CD4-positive, alpha-beta T cell treated with Interleukin-15 for 1 hour (primary cell): Measurements from ENCODE around the gene MCC.

ENCODE experiments used
- DNase-seq: peaks from one replicate; pipeline ENCODE4 v3.0.0-alpha.2; 2020

MCC gene

GRCh38 chr5:113358696-113359095 is 129.6 kb downstream of the MCC start:
- no peak for DNase-seq

GRCh38 chr5:113357696-113358476 is 130.4 kb downstream of the MCC start:
- no peak for DNase-seq

- DNase-seq = no peak
These were observed 131.8 kb downstream of the MCC start for GRCh38 chr5:113356487-113356886.

- no peak for DNase-seq
These were observed 134.2 kb downstream of the MCC start for GRCh38 chr5:113354055-113354454.

GRCh38 chr5:113347572-113347971 is 140.7 kb downstream of the MCC start:
- DNase-seq = no peak

- no peak for DNase-seq
These were observed 143.0 kb downstream of the MCC start for GRCh38 chr5:113344973-113345940.

- DNase-seq = no peak
These were observed 144.9 kb downstream of the MCC start for GRCh38 chr5:113343343-113343742.

GRCh38 chr5:113340537-113340936 is 147.7 kb downstream of the MCC start:
- no peak for DNase-seq

- no peak for DNase-seq
These were observed 149.6 kb downstream of the MCC start for GRCh38 chr5:113338628-113339027.

GRCh38 chr5:113337515-113338415 is 150.5 kb downstream of the MCC start:
- DNase-seq = no peak

GRCh38 chr5:113336975-113337374 is 151.3 kb downstream of the MCC start:
- no peak for DNase-seq

GRCh38 chr5:113333411-113333810 is 154.8 kb downstream of the MCC start:
- no peak for DNase-seq

- no peak for DNase-seq
These were observed 157.1 kb downstream of the MCC start for GRCh38 chr5:113331209-113331551.

GRCh38 chr5:113330533-113331208 is 157.6 kb downstream of the MCC start:
- no peak for DNase-seq

GRCh38 chr5:113329981-113330380 is 158.3 kb downstream of the MCC start:
- DNase-seq = no peak

- DNase-seq = no peak
These were observed 163.2 kb downstream of the MCC start for GRCh38 chr5:113325054-113325453.

GRCh38 chr5:113321276-113321675 is 167.0 kb downstream of the MCC start:
- DNase-seq = no peak

- DNase-seq = no peak
These were observed 167.9 kb downstream of the MCC start for GRCh38 chr5:113320273-113320780.

- no peak for DNase-seq
These were observed 168.8 kb downstream of the MCC start for GRCh38 chr5:113319256-113320053.

GRCh38 chr5:113317636-113318035 is 170.6 kb downstream of the MCC start:
- no peak for DNase-seq

- DNase-seq = no peak
These were observed 177.0 kb downstream of the MCC start for GRCh38 chr5:113311301-113311700.
